NCI-H1436 treated with DMSO at 0.1 percent for 48 hours (cell line): ENCODE measurements around the gene GALNT18.
A peak's percentile ranks its signal among the peaks of the same experiment; 100 is the strongest.

ENCODE experiments used
- DNase-seq: peaks from one replicate; lab custom pipeline; 2025; lab: John Stamatoyannopoulos, UW

GALNT18 gene

DNA sequence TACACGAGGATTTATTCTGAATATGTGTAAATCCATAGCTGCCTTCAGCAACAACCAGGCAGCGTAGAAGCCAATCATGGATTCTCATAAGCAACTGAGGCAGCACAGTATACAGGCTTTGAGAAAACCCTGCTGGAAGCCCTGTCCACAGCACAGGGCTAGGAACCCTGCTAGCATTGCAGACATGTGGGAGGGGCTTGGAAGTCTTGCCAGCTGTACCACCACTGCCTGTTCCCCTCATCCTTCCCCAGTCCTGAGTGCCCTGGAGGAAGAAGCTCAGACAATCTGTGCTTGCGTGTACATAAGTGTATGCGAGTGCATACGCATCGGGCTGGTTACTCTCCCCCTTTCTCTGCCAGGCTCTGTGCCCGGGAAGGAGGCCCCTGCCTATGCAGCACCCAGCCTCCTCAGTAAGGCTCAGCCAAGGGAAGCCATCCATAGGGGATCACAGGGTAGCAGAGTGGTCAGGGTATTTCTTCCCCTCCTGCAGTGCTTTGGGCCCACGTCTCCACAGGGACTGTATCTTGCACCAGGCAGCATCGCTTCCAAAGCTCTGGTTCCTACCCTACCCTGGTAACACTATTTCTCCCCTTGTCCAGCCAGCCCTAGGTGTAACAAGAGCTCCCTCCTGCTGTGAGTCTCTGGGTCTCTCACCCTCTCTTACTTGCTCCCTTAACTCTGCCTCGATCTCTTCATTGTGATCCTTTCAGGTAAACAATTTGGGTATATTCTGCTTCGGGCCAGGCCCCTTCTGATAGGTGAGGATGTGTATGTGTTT lies 90.5 kb downstream of the GALNT18 start:
- DNase-seq, result no peak

DNA sequence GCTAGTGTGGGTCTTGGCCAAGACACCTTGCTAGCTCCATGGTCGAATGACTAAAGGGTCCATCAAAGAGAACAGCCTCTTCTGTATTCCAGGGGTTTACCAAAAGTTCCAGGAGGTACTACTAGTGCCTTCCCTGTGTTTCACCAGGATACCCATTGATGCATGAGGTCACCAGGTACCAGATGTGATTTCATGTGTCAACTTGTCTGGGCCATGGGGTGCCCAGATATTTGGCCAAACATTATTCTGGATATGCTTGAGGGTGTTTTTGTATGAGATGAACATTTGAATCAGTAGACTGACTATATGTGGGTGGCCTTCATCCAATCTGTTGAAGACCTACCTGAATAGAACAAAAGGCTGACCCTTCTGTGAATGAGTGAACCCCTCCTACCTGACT lies 92.8 kb downstream of the GALNT18 start:
- no peak for DNase-seq

DNA sequence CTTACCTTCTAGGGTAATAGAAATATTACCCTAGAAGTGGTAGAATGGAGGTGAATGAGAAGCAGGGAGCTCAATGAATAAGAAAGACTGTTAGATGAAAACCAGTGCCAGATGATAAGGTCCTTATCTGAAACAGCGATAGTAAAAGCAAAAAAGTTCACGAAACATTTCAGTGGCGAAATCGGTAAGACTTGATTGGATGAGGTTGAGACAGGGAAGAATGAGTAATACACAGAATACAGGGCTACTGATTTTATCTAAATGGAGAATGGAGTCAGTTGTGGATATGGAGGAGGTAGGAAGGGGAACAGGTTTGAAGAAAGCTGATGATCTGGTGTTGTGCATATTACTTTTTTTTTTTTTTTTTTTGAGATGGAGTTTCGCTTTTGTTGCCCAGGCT lies 96.5 kb downstream of the GALNT18 start:
- DNase-seq, result no peak

DNA sequence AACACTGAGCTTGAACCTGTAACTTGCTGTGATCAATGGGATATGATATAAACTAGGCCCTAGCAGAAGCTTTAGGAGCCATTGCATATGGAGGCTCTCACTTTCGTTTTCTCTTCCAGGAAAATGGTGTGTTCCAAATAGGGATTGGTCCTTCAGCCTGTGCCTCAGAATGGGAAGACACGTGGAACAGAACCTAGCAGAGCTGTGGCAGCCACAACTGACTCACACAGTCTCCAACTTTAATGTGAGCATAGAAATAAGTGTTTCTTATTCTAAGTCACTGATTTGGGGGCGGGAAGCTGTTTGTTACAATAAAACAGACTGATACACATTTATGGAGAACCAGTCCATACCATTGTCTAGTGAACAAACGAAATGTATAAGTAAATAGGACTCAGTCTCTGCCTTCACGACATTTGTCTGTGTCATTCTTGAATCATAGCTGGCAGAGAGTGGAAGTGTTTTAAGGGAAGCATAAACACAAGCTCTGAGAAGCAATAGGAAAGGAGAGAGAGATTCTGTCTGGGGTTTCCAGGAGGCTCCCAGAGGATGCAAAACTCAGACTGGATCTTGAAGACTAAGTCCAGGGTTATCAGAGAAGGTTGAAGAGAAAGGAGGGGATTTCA lies 97.3 kb downstream of the GALNT18 start:
- DNase-seq, result no peak

DNA sequence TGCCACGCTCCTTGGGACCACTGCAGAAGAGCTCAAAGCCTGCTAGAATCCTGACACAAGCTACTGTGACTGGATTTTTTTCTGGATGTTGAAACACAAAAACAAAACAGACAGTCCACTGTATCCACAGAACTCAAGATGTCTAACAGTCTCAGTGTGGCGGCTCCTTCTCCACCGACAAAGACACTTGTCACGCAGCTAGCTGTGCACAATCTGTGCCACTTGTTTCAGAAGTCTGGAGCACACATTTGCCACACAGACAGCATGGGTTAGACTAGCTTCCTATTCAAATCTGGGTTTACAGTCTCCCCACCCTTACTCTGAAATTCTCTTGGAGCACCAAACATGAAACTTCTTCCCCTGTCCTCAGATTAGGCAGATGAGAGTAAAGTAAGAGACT lies 99.2 kb downstream of the GALNT18 start:
- DNase-seq, result no peak

DNA sequence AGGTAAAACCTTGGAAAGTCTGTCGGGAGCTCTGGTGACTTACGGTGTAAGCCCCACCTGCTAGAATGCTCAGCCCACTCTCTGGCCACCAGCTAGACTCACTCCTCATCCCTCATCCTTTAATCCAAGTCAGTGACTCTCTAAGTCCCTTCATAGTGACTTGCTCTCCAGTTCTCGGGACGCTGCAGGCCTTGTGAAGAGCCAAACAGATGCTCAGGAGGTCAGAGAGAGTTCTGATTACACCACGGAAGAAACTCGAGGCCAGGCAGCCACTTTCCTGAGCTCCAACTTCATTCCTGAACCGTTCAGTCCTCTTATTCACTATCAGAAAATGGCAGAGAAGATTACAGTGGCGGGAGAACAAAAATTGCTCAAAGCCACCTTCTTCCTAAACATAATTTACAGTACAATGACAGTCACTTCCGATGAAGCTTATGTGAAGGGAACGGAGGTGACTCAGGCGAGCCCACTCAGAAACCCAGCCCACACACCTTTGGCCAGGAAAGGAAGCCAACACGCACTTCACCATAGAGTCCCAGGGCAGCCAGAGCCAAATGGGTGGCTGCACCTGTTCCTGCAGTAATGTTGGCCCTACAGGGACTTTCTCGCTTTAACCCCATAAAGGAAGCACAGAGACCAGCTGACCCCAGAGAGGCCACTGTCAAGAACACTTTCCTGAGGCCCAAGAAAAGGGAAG lies 100.4 kb downstream of the GALNT18 start:
- no peak for DNase-seq

DNA sequence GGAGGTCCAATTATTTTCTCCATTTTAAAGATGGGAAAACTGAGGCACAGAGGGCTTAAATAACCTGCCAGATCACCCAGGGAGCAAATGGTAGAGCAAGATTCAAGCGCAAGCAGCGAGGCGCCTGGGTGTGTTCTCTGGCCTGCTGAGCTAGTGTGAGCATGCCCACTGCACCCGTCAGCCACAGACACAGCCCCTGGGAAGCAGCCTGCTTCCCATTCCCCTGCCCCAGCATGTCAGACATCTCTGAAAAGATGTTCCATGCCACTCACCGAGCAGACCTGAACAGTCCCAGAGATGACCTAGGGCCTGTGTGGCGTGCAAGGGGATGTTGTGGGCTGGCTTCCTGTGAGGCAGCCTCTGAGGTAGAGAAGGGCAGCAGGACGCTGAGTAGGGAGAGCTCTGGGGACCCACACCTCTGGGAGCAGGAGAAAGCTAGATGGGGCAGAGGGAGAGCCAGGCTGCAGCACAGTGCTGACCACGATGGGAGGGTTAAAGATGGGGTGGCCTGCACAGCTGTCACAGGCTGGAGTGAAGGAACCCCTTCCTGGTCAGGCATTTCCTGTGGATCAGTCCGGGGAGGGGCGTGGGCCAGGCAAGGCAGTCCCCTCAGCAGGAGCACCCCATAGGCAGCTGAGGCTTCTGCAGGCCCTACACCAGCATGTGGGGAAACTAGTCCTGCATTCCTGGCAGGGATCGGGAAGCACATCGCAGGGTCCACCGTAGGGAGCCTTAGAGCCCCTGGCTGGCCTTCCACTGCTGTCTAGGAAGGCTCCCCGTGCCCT lies 101.4 kb downstream of the GALNT18 start:
- no peak for DNase-seq

DNA sequence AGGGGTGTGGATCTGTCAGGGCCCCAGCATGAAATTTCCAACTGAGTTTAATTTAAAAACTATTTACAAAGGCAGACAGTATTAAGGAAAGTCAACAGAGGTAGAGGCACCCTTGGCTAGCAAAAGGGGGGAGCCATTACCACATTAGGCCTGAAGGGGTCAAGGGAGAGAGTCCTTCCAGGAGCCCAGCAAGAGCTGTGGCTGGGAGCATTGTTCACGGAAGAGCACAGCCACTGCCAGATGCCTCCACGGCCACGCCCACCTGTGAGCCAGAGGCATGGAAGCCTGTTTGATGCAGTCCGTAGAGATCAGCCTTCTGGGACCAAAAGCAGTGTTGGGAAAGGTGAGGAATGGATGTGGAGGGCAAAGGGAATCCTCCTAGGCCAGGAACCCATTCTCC lies 102.6 kb downstream of the GALNT18 start:
- no peak for DNase-seq

DNA sequence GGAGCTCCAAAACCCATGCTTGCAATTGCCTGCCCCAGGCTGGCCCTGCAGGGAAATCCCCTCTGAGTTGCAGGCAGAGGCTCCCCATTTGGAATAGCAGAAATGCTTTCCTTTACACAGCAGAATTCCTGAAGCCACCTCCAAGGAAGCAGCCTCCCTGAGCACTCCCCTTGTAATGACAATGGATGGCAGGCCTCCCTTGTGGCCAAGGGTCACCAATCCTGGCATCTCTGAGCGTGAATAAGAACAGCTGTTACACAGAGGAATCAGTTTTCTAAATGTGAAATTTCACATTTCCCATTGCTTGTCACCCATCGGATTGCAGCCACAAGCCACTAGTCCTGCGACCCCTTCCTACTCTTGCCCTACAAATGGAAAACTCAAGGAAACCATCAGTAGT lies 107.6 kb downstream of the GALNT18 start:
- DNase-seq, result no peak

DNA sequence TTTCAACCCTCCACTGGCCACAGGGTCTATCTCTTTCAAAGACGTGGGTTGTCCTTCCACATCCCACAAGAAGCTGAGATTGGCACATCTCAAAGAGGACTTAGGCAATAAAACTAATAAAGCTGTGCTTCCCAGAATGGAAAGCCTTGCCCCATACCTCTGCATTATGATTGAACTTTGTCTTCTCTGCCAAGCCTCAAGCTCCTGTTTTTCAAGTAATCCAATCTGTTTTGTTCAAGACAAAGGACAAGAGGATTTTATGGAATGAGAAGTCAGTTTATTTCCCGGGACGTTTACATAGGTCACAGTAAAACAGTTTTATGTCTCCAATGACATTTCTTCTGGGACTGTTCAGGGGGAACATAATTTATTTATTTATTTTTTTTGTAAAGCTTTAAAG lies 108.4 kb downstream of the GALNT18 start:
- no peak for DNase-seq

DNA sequence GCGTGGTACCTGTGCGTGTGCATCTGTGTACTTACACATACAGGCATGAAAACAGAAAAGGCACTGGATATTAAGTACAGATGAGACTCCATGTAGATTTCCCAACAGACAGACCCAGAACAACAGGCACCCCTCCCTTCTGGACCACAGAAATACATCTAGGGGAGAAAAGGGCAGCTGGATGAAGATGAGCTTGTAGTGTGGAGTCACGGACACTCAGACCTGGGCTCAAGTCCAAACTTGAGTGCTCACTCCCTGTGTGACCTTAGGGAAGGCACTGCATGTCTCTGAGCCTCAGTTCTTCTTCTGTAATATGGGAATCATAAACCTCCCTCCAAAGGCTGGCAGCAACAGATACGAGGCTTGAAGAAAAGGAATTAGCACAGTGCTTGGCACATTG lies 108.9 kb downstream of the GALNT18 start:
- DNase-seq, result no peak

DNA sequence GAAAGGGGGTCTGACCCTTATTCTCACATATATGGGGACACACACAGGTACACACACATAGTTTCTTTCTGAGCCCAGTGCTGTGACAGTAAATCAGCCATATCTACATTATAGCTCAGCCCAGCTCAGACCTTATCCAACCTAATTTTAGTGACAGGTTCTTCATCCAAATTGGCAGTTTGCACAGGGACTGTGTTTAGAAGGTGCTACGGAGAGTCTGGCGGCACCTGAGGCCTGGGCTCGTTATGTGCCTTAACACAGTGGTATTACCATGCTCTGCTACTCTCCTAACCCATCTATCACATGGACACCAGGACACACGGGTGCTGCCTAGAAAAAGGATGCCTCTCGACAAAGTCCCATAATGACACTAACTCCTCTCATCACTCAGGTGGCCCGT lies 109.3 kb downstream of the GALNT18 start:
- no peak for DNase-seq

DNA sequence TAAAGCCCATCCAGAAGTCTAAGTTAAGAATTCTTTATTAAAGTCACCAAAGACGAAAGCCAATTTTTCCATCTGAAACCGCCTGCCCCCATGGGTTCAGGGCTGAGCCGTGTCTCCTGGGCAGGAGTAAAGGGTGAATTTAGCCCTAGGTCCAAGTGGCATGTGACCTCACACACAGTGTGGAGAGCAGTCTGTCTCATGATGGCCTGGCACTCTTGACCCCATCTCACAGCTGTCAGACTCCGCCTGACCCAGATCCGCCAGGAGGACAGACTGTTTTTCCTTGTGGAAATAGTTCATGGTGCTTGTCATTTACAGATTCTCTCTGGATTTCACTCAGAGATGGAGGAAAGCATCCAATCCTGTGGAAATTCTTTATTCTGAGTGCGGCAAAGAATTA lies 109.7 kb downstream of the GALNT18 start:
- DNase-seq, result no peak

DNA sequence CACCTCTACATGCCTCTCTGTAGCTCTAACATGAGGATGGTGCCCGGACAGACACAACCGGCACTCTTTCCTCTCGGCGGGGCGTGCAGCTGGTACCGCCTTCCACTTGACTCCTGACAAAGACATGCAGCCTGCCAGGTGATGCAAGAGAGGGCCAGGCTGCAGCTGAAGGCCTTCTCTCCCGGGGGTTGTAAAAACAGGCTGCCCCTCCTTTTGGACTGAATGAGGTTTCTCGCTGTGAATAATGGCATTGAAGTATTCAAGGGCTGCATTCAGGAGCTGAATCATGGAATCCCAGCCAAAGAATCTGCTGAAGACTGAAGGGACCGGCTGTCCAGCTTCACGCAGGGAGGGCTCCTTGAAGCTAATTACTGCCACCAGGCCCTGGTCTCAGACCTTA lies 110.9 kb downstream of the GALNT18 start:
- DNase-seq, result peak; percentile 70

DNA sequence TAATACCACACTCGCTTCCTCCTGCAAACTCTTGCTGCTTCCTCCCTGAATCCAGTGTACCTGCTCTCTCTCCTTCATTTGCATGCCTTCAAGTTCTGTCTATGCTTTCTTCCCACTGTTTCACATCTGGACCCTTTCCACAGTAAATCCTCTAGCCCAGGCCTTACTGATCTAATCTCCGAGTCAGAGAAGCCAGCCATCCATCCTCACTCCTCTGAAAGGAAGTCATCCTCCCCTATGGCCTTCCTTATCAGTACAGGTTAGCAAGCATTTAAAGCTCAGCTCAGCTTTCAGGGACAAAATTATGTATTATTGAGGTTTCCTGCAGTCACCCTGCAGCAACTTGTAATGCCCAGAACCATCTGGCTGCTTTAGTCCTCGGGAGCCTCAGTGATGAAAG lies 116.1 kb downstream of the GALNT18 start:
- DNase-seq, result no peak

DNA sequence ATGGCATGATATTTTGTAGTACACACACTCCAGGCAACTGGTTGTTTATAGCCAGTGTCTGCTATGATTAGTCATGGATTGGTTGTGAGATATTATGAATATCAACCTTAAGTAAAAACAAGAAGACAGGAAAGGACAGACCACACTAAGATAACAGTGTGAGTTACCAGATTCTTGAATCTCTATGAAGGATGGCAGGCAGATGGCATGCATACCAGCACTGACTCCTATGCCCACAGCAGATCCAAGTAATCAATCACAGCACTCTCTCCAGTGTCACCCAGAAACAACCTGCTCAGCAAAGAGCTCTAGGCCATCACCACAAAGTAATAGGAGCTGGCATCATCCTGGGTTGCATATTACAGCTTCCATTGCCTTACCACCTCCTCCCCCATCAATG lies 116.6 kb downstream of the GALNT18 start:
- no peak for DNase-seq

DNA sequence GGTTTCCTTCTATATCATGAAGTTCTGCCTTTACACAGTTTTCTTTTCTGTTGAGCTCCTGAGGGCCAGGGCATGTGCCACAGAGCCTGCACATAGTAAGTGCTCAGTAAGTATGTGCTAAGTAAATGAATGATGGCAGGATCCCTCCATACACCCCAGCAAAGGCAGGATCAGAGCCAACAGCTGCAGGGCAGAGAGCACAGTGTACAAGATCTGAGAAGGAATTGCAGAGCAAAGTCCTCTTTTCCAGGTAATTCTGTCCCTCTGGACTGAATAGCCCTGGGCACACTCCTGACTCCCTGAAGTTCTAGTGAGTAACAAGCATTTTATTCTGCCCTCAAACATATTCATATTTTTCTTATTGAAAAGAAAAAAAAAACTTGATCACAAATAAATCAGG lies 117.7 kb downstream of the GALNT18 start:
- DNase-seq, result no peak

DNA sequence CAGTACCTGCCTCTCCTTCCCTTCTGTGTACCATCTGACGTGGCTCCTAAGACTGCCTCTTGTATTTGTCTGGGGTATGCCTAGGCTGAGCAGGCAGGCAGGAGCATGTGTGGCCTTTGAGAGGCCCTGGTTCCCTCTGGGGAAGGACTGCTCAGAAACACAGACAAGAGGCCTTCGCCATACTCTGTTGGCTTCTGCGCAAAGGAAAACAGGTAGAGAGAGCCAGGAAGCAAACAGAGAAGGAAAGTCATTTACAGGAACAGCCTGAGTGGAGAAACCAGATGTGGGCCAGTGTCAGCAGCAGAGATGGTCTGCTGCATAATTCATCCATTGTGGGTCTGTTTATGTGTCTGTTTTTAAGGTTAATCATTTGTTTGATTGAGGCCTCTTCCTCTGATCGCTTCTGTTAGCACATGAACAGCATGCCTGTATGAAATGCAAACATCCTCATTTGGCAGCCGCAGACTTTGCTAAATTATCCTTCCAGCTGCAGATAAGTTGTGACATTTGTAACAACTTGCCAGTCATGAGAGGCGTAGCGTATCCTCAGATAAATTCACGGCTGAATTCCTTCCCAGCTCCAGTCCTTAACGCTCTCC lies 119.4 kb downstream of the GALNT18 start:
- DNase-seq, result no peak

DNA sequence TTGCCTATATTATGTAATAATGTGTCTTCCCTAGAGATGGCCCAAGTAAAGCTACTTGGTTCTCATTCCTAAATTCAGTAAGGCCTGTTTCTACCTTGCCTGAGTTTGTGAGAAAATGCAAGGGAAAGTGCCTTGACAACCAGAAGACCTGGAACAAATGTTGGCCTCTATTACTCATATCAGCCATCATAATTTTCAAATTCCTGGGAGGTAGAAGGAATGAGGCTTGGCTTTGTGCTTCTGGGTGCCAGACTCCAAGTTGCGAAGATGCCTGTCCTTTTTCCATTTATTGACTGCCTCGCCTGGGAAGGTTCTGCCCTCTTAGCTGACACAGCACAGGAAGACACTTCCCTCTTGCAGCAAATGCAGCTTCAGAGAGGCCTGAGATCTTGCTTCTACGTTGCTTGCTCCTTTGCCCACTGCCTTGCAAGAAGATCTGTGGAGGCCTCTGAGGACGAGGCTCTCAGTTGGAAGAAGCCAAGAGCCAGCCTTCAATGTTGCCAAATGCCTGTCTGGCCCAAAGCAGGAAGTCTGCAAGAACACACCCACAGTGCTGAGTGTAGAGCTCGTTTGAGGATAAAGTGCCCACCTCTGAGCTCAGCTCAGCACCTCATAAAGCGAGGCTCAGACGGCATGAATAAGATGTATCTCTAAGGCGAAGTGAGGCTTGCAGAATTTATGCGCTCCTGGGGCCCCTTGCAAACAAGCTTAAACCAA lies 120.1 kb downstream of the GALNT18 start:
- no peak for DNase-seq

DNA sequence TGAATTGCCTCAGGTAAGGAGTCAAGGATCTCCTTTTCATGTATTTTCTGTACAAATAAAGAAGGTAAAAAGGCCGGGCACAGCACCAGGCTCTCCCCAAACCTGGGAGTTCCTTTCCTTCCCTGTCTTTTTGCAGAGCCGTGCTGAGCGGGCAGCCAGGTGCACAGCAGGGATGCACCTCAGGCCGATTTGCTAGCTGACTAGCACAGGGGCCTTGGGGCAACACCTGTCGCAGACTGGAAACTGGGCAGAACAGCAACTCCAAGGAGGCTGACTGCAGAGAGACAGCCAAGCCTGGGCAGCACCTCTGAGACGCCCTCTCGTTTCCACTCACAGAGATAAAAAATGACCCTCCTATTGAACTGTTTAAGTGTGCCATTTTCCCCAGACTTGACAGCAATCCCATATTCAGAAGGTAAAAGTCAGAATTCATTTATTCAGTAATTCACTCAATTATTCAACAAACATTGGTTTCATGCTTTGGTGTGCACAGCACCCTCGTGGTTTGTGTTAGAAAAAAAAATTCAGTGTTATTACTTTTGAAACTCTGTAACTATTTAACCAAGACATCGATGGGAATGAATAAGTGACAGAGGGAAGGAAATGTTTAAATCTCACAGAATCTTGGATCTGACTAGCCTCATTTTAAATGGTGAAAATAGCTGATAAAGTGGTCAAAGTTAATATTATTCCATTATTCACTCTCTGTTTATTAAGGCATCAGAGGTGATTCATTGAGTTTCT lies 120.9 kb downstream of the GALNT18 start:
- no peak for DNase-seq

DNA sequence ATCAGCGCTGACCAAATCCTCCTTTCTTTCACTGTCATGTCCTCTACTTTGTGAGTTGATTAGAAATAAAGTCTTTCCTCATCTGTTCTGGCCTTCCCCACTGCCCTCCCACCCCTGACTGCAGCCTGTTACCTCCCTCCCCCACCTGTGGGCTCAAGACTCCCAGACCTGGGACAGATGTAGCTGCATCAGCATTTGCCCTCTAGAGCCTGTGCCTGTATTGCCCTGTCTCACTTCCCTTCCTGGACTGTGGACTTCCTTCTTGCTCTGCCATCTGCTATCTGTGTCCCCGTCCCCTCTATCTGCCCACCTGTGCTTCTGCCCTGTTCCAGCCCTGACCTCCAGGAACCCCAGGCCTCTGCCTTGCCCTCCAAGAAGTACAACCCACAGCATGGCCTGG lies 122.5 kb downstream of the GALNT18 start:
- DNase-seq, result no peak
